Measurements from ENCODE around the gene PACSIN1.

DNA sequence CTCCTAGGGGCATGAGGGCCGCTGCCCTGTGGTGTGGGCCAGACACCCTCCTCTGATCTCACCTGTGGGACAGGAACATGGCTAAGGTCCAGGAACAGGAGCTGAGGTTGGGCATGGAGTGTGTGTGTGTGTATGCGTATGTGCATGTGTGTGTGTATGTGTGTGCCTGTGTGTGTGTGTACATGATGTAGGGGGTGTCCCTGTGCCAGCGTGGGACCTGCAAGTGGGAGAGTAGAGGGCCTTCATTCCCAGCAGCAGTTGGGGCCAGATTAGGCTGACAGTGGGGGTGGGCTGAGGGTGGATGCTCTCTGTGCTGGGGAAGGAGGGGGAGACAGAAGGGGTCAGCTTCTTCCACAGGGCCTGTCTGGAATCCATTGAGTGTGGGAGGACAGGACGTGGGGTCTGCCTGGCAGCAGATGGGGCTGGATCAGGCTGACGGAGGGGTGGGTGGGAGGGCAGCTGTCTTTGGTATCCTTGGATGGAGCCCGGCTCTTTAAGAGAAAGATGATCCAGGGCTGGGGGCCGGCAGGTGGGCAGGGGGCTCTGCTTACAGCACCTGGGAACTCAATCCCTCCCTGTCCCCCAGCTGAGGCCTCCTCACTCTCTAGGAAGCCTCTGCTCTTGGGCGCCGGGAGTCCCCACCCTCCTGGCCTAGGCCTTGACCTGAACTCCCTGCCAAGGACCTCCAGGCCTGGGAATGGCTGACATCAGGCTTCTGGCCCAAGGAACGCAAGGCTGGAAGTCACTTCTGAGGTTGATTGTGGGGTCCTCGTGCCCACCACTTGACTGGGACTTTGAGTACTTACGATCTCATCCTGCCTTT lies 46.2 kb downstream of the PACSIN1 start:
- TF ChIP-seq POLR2A (IDR thresholded peaks at IDR 0.05): no peak
- TF ChIP-seq, protein P1, sequence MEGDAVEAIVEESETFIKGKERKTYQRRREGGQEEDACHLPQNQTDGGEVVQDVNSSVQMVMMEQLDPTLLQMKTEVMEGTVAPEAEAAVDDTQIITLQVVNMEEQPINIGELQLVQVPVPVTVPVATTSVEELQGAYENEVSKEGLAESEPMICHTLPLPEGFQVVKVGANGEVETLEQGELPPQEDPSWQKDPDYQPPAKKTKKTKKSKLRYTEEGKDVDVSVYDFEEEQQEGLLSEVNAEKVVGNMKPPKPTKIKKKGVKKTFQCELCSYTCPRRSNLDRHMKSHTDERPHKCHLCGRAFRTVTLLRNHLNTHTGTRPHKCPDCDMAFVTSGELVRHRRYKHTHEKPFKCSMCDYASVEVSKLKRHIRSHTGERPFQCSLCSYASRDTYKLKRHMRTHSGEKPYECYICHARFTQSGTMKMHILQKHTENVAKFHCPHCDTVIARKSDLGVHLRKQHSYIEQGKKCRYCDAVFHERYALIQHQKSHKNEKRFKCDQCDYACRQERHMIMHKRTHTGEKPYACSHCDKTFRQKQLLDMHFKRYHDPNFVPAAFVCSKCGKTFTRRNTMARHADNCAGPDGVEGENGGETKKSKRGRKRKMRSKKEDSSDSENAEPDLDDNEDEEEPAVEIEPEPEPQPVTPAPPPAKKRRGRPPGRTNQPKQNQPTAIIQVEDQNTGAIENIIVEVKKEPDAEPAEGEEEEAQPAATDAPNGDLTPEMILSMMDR (IDR thresholded peaks at IDR 0.05): no peak
